ENCODE results near the gene RANBP10. TPM values are rescaled to one million over a fixed set of nuclear protein-coding genes. Genes with fewer than 3 reads are reported as not detected.

The RANBP10 gene
- total and polyA plus RNA-seq, 9 of the 15 experiments (the other 6 are each of a cell fraction or from before 2014, with no cell fraction given), result 0.61 to 19.3 (median 5.9) TPM

DNA sequence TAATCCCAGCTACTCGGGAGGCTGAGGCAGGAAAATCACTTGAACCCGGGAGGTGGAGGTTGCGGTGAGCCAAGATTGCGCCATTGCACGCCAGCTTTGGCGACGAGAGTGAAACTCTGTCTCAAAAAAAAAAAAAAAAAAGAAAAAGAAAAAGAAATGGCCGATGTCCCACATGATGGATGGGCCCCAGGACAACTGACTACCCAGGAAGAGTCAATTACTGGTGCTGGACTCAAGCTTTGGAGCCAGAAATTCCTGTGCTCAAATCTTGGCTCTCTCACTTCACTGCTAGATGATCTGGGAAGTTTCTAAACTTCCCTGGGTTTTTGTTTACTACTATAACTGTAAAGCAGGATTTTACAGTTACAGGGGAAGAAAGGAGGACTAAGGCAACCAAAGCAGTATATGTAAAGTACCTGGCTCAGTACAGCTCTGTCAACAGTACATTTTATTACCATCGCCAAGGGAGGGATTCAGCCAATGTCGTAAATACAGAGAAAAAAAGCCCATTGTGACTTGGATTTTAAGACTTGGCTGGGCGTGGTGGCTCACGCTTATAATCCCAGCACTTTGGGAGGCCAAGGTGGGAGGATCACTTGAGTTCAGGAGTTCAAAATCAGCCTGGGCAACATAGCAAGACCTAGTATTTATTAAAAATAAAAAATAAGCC, 127.9 kb downstream of the RANBP10 start:
- BruUV-seq (replicated peaks), result no TSS peak
- TF ChIP-seq POLR2AphosphoS5 (IDR thresholded peaks at IDR 0.05; ENCODE audit: control insufficient read depth, insufficient read depth, low read depth, low read length), result no peak
- TF ChIP-seq CBFA2T3 (IDR thresholded peaks at IDR 0.05), result no peak
- no peak for TF ChIP-seq PYGO2 (tag; IDR thresholded peaks at IDR 0.05)
- TF ChIP-seq, protein P1, sequence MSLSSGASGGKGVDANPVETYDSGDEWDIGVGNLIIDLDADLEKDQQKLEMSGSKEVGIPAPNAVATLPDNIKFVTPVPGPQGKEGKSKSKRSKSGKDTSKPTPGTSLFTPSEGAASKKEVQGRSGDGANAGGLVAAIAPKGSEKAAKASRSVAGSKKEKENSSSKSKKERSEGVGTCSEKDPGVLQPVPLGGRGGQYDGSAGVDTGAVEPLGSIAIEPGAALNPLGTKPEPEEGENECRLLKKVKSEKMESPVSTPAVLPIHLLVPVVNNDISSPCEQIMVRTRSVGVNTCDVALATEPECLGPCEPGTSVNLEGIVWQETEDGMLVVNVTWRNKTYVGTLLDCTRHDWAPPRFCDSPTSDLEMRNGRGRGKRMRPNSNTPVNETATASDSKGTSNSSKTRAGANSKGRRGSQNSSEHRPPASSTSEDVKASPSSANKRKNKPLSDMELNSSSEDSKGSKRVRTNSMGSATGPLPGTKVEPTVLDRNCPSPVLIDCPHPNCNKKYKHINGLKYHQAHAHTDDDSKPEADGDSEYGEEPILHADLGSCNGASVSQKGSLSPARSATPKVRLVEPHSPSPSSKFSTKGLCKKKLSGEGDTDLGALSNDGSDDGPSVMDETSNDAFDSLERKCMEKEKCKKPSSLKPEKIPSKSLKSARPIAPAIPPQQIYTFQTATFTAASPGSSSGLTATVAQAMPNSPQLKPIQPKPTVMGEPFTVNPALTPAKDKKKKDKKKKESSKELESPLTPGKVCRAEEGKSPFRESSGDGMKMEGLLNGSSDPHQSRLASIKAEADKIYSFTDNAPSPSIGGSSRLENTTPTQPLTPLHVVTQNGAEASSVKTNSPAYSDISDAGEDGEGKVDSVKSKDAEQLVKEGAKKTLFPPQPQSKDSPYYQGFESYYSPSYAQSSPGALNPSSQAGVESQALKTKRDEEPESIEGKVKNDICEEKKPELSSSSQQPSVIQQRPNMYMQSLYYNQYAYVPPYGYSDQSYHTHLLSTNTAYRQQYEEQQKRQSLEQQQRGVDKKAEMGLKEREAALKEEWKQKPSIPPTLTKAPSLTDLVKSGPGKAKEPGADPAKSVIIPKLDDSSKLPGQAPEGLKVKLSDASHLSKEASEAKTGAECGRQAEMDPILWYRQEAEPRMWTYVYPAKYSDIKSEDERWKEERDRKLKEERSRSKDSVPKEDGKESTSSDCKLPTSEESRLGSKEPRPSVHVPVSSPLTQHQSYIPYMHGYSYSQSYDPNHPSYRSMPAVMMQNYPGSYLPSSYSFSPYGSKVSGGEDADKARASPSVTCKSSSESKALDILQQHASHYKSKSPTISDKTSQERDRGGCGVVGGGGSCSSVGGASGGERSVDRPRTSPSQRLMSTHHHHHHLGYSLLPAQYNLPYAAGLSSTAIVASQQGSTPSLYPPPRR (CRISPR knock-in tag; IDR thresholded peaks at IDR 0.05; ENCODE audit: borderline replicate concordance), result no peak
- TF ChIP-seq PPARD (CRISPR knock-in tag; IDR thresholded peaks at IDR 0.05), result no peak
- TF ChIP-seq, protein P2, sequence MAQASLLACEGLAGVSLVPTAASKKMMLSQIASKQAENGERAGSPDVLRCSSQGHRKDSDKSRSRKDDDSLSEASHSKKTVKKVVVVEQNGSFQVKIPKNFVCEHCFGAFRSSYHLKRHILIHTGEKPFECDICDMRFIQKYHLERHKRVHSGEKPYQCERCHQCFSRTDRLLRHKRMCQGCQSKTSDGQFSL (CRISPR knock-in tag; IDR thresholded peaks at IDR 0.05), result no peak
- TF ChIP-seq, protein P2 (tag; IDR thresholded peaks at IDR 0.05), result no peak
- TF ChIP-seq ZNF444 (CRISPR knock-in tag; IDR thresholded peaks at IDR 0.05), result no peak
- no peak for TF ChIP-seq POLR2A (conservative IDR thresholded peaks at IDR 0.05)
- TF ChIP-seq STAT5B (CRISPR knock-in tag; IDR thresholded peaks at IDR 0.05), result no peak

More for the DNA sequence above, 127.9 kb downstream of the RANBP10 start:
- ATAC-seq (no peak), FAIRE-seq (no peak), DNase-seq (ENCODE audit: extremely low read depth in 1 of 4, low spot score in 3 of 4) (no peak)
- Histone ChIP-seq H3K79me2 (ENCODE audit: control insufficient read depth, insufficient read depth, low read length) (no peaks in the 10 kb centered on the region), H3K9ac (ENCODE audit: insufficient read depth in 1 of 2, low read depth in 2 of 2, low read length in 2 of 2) (no peak overlapping the region), H3K4me3 (no peak overlapping the region), H3K36me3 (ENCODE audit: control insufficient read depth, insufficient read depth, low read length) (peaks cover 14% of the 10 kb centered on the region; the same call in 2 of the 3 replicates), H3K4me1 (replicated peaks in 1 of 2; ENCODE audit: control insufficient read depth in 2 of 2, insufficient read depth in 2 of 2, low read length in 2 of 2) (peaks cover 0 to 5% of the 10 kb centered on the region in 2 experiments; a peak in 3 of 5 replicates), H3K4me2 (ENCODE audit: insufficient read depth, low read length) (no peak overlapping the region), H3K27ac (ENCODE audit: extremely low read depth, low read depth, low read length) (no peak overlapping the region), H2AFZ (ENCODE audit: low read depth, low read length) (no peak overlapping the region), H3K9me1 (ENCODE audit: control insufficient read depth, insufficient read depth, low read length) (peaks cover 2% of the 10 kb centered on the region), H3K9me3 (replicated peaks; ENCODE audit: control insufficient read depth, insufficient read depth, low read depth, low read length) (no peaks in the 10 kb centered on the region), H3K27me3 (ENCODE audit: control insufficient read depth in 2 of 2, insufficient read depth in 2 of 2, low read length in 2 of 2) (no peaks in the 10 kb centered on the region), H4K20me1 (replicated peaks; ENCODE audit: control insufficient read depth, insufficient read depth, low read length) (peaks cover 3% of the 10 kb centered on the region; the same call in 1 of the 2 replicates)
- in situ Hi-C loops (cut with MboI), result loop anchor here (10.0 kb wide), 1 partner anchor 366 kb away; no protein-coding TSS in a partner anchor
- CTCF ChIA-PET (ENCODE audit: low intra/inter-chr PET ratio), result no interaction called here
- 70% methylated on average over 7 of the region's 12 CpGs for WGBS (ENCODE audit: insufficient coverage, low coverage, missing lambda C conversion rate)
- intact Hi-C loops (cut with micrococcal nuclease), result no loop called here
- POLR2A ChIA-PET, result interaction anchor here (0.6 kb wide), 2 partner anchors 10 to 981 kb away, joined by 4 read pairs; no protein-coding TSS in a partner anchor
